GM19395 (cell line): ENCODE measurements around the gene GJB1.

ENCODE experiments used
- ATAC-seq: cut with Tn5 transposase; IDR thresholded peaks from one replicate; pipeline ENCODE4 v1.9.1; 2021; ENCODE audit warnings: mild to moderate bottlenecking, moderate library complexity; ENCODE audit not compliant: unreplicated experiment

The GJB1 gene

DNA sequence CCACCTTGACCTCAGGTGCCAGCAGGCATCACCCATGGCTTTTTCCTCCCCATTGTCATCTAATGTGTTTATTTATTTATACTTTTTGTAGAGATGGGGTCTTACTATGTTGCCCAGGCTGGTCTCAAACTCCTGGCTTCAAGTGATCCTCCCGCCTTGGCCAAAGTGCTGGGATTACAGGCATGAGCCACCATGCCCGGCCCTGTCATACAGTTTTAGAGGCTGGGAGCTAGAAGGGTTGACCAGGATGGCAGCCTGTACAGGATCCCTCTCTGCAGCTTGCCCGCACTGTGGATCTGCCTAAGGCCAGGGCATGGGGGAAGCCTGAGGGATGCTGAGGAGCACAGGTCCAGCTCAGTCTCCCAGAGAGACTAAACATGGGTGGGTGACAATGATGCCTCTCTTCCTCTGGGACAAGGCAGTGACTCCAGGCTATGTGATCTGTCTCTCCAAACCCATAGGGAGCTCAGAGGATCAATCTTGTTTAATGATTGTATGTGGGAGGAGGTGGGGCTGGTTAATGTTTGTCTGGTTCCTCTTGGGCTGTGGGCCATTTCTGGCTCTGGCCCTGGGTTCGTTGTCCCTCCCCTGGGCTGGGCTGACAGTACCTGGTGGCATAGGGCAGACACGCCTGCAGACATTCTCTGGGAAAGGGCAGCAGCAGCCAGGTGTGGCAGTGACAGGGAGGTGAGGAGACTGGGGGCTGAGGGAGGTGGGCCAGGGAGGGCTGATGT is 8.3 kb upstream of the GJB1 start:
- no peak for ATAC-seq

- ATAC-seq, result no peak
Observed at GRCh38 chrX:71215338-71215912, 7.6 kb upstream of the GJB1 start.

DNA sequence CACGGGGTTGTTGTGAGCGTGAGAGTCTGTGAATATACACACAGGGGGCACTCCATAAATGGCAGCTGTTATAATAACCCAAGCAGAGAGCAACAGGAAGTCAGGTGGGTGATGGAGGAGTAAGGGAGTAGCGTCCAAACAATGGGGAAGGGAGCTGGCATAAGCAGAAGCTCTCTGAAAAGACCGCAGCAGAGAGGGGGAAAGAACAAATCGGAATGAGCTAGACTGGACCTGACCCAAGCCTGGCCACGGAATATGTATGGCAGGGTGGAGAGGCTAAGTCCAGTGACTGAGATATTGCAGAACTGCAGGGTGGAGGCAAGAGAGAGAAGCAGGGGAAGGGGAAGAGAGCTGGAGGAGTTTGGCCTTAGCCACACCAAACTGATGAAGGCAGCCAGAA is 6.5 kb upstream of the GJB1 start:
- no peak for ATAC-seq

DNA sequence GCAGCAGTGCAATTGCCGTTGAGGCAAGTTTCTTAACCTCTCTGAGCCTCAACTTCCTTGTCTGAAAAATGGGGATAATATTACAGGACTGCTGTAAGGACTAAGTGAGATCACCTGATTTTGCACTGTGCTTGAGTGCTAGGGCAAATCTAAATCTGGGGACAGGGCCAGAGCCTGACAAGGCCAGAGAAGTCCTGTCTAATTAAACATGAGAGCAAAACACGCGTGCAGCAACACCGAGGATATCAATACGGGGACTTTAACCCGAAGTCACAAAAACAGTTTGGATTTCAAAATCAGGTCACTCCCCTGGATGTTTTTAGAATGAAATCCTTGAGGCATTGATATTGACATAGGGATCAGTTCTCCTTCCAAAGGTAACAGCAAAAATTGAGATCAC is 5.7 kb upstream of the GJB1 start:
- no peak for ATAC-seq

GRCh38 chrX:71221145-71221544 is 1.9 kb upstream of the GJB1 start:
- no peak for ATAC-seq

DNA sequence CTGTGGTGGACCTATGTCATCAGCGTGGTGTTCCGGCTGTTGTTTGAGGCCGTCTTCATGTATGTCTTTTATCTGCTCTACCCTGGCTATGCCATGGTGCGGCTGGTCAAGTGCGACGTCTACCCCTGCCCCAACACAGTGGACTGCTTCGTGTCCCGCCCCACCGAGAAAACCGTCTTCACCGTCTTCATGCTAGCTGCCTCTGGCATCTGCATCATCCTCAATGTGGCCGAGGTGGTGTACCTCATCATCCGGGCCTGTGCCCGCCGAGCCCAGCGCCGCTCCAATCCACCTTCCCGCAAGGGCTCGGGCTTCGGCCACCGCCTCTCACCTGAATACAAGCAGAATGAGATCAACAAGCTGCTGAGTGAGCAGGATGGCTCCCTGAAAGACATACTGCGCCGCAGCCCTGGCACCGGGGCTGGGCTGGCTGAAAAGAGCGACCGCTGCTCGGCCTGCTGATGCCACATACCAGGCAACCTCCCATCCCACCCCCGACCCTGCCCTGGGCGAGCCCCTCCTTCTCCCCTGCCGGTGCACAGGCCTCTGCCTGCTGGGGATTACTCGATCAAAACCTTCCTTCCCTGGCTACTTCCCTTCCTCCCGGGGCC is 1.2 kb downstream of the GJB1 start:
- ATAC-seq, result no peak

GRCh38 chrX:71225009-71225408 is 2.0 kb downstream of the GJB1 start:
- no peak for ATAC-seq

DNA sequence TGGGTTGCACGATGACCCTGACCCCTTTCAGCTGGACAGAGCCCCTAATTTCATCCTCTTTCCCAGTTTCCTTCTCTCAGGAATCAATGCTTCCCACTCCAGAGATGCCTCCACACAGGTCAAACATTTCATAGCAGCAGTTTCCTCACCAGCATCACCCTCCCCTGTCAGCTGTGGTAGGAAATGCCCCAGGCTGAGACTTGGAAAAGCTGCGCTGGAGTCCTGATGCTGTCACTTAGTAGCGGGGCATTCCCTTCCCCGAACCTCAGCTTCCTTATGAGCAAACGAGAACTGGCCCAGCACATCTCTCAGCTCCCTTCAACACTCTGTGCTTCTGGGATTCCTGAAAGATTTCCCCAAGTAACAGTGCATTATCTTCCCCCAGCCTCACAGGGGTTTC is 2.7 kb downstream of the GJB1 start:
- no peak for ATAC-seq

DNA sequence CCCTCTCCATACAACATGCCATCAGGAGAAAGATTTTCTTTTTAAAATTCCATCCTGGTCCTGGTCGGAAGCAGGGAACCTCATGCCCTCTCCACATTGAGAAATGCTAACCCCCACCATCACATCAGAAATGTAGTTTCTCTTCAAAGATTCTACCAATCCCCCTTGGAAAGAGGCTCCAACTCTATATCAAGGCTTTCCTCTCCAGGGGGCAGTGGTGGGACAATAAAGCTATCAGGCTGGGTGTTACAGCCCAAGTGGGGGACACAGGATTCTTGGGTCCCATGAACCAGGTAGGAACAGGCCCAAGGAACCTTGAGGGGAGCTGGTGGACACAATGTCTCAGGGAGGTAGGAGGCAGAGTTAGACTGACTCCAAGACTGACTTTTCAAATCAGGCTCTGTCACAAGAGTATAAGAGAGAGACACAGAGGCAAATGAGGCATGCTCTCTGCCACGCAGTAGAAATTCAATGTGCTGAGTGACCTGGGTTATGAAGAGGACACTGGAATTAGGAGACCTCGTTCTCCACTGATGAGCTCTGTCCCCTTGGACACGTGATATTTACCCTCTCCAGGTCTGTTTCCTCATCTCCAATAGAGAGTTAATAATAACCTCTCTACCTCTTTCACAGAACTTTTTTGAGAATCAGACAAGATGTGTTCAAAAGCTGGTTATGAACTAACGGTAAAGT is 4.5 kb downstream of the GJB1 start:
- ATAC-seq, result no peak

- no peak for ATAC-seq
Observed at GRCh38 chrX:71228063-71228642, 5.1 kb downstream of the GJB1 start.

- no peak for ATAC-seq
Observed at GRCh38 chrX:71235482-71235881, 12.5 kb downstream of the GJB1 start.

GRCh38 chrX:71236836-71237235 is 13.8 kb downstream of the GJB1 start:
- ATAC-seq, result no peak

- ATAC-seq, result no peak
Observed at GRCh38 chrX:71239781-71240180, 16.8 kb downstream of the GJB1 start.

- no peak for ATAC-seq
Observed at GRCh38 chrX:71241301-71241700, 18.3 kb downstream of the GJB1 start.

- ATAC-seq, result no peak
Observed at GRCh38 chrX:71244359-71245128, 21.5 kb downstream of the GJB1 start.

DNA sequence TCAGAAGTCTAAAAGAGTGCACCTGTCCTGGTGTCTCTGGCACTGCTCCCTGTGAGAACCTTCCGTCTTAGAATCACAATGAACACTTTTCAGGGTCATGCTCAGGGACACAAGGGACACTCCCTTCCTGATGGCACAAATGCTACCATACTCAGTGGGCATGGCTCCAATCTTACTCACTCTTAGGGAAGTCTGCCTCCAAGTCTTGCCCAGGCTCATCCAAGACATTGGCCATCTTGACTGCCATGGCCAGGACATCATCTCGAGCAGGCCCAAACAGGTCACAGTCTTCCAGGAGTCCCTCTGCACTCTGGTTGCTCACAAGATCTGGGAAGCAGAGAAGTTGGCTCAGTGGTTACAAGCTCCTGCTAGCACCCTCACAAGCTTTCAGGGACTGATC is 22.1 kb downstream of the GJB1 start:
- ATAC-seq, result no peak

DNA sequence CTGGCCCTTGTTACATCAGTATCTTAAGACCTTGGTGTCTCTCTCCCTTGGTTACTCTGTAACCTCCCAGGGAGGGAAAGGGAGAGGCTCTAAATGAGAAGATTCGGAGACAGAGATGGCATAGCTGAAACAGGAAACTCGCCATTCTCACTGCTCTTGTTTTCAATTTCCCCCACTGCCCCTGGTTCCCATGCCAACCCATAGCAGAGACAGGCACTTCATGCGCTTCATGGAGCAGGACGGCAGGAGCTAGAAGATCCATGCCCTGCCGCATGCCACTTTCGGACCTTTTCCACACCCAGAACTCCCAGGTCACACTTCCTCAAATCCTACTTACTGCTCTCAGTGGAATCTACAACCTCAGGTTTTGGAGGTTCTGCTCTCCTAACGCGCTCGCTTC is 27.8 kb downstream of the GJB1 start:
- no peak for ATAC-seq

DNA sequence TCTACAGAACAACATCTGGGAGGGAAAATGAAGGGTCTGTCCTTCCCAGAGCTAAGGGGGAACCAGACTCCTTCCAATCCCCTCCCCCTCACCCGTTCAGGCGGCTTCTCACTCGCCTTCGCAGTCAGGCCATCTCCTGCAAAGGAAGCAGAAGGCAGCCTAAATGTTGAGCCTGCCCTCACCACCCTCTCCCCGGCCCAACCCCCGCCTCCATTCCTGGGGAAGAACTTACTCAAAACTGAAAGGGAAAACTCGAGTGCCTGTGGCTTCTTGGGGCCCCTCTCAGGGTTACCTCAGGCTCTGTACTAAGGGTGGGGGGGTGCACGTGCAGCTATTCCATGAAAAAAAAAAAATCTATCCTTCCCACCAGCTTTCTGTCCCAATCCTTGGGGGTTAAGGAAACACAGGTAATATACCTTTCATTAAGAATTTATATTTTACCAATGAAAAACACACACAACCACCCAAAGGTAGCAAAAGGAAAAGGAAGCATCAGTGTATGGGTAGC is 28.5 kb downstream of the GJB1 start:
- ATAC-seq, result no peak

DNA sequence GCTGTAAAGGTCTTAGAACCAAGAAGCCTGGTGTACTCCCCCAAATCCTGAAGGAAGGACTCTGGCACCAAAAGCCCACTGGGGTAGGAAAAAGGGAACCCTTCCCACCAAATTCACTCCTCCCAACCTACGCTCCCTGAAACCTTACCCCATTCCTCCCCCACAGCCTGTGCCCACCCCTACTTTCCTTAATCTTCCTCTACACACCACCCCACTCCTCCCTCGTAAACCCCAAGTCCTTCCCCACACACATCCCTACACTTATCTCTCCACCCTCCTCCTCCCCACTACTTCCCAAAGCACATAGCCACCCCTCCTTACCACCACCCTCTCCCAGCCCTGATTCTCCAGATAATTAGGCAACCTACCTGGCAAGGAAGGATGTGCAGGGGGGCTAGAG is 29.2 kb downstream of the GJB1 start:
- no peak for ATAC-seq

- ATAC-seq, result no peak
Observed at GRCh38 chrX:71253253-71254091, 30.4 kb downstream of the GJB1 start.
